Activated effector memory CD4-positive, alpha-beta T cell treated with Interleukin-2 at 50 U/mL for 16 hours (primary cell): ENCODE measurements around the gene TCF20.

Experiments
- DNase-seq: peaks from one replicate; pipeline ENCODE4 v3.0.0-alpha.2; 2020

Gene TCF20

GRCh38 chr22:42281706-42282251 lies 11.3 kb upstream of the TCF20 start:
- no peak for DNase-seq

- no peak for DNase-seq
These were observed 10.8 kb upstream of the TCF20 start for GRCh38 chr22:42281284-42281683.

- no peak for DNase-seq
These were observed 10.4 kb upstream of the TCF20 start for GRCh38 chr22:42280836-42281235.

- DNase-seq: no peak
These were observed 9.7 kb upstream of the TCF20 start for GRCh38 chr22:42280140-42280539.

- no peak for DNase-seq
These were observed 9.1 kb upstream of the TCF20 start for GRCh38 chr22:42279425-42280020.

GRCh38 chr22:42277988-42278776 lies 7.7 kb upstream of the TCF20 start:
- no peak for DNase-seq

GRCh38 chr22:42277232-42277753 lies 6.8 kb upstream of the TCF20 start:
- no peak for DNase-seq

GRCh38 chr22:42275970-42276369 lies 5.5 kb upstream of the TCF20 start:
- no peak for DNase-seq

- no peak for DNase-seq
These were observed 4.7 kb upstream of the TCF20 start for GRCh38 chr22:42275176-42275575.

- no peak for DNase-seq
These were observed 3.5 kb upstream of the TCF20 start for GRCh38 chr22:42273855-42274451.

GRCh38 chr22:42272431-42272999 lies 2.1 kb upstream of the TCF20 start:
- no peak for DNase-seq

GRCh38 chr22:42271906-42272305 lies 1.5 kb upstream of the TCF20 start:
- DNase-seq: no peak

- DNase-seq: no peak
These were observed 849 bp upstream of the TCF20 start for GRCh38 chr22:42271191-42271813.

GRCh38 chr22:42270176-42270509 lies 310 bp downstream of the TCF20 start:
- peak; percentile 33 for DNase-seq

- peak; percentile 67 for DNase-seq
These were observed 849 bp downstream of the TCF20 start for GRCh38 chr22:42269432-42270175.

- DNase-seq: no peak
These were observed 1.5 kb downstream of the TCF20 start for GRCh38 chr22:42268852-42269410.

- no peak for DNase-seq
These were observed 5.1 kb downstream of the TCF20 start for GRCh38 chr22:42265321-42265720.

- no peak for DNase-seq
These were observed 6.5 kb downstream of the TCF20 start for GRCh38 chr22:42263944-42264343.

- no peak for DNase-seq
These were observed 7.5 kb downstream of the TCF20 start for GRCh38 chr22:42262964-42263363.

GRCh38 chr22:42261296-42261695 lies 9.2 kb downstream of the TCF20 start:
- DNase-seq: no peak

GRCh38 chr22:42258126-42258525 lies 12.3 kb downstream of the TCF20 start:
- no peak for DNase-seq

GRCh38 chr22:42257386-42257785 lies 13.1 kb downstream of the TCF20 start:
- no peak for DNase-seq
